ENCODE data around the gene OR2AT4. TPM values are rescaled to one million over a fixed set of nuclear protein-coding genes. Genes with fewer than 3 reads are reported as not detected.
"Not testable (repeated sequence)": the region's sequence is repeated elsewhere in the genome, so short reads cannot be mapped to it uniquely, and the experiment has no call there.

OR2AT4 gene
- total RNA-seq, 1 donor from 2014 or later = not detected

DNA sequence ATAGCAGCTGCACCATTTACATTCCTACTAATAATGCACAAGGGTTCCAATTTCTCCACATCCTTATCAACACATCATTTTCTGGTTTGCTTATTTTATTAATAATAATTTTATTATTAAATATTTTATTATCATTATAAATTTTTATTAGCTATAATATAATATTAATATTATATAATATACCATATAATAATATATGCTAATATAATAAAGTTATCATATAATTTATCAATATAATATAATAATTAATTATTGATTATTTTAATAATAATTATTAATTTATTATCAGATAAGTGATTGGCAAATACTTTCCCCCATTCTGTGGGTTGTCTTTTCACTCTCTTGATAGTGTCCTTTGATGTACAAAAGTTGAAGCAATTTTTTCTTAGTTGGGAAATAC, 27.7 kb downstream of the OR2AT4 start:
- DNase-seq (ENCODE audit: low spot score) = no peak

DNA sequence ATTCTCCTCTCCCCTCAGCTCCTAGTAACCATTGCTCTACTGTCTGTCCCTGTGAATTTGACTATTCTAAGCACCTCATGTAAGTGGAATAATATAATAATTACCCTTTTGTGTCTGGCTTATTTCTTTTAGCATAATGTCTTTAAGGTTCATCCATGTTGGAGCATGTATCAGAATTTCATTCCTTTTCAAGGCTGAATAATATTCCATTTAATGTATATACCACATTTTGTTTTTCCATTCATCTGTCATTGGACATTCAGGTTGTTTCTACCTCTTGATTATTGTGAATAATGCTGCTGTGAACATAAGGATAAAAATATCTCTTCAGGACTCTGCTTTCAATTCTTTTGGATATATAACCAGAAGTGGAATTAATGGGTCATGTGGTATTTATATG, 28.1 kb downstream of the OR2AT4 start:
- no peak for DNase-seq (ENCODE audit: low spot score)

DNA sequence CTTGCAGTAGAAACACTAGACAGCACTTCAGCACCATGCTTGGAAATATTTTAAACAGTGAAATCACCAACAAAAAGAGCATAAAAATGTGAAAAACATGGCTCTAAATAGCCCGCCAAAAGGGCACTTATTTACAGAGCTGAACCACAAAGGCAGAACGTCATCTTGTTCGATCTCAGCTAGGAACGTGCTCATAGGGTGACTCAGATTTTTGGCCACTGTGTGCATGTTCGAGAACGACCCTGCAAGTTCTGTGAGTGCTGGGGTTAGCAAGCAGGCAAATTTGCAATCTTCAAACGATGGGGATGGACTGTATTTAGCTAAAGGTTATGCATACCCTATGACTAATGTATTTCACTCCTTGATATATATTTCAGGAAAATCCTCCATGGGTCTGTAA, 30.6 kb downstream of the OR2AT4 start:
- no peak for DNase-seq (ENCODE audit: low spot score)

DNA sequence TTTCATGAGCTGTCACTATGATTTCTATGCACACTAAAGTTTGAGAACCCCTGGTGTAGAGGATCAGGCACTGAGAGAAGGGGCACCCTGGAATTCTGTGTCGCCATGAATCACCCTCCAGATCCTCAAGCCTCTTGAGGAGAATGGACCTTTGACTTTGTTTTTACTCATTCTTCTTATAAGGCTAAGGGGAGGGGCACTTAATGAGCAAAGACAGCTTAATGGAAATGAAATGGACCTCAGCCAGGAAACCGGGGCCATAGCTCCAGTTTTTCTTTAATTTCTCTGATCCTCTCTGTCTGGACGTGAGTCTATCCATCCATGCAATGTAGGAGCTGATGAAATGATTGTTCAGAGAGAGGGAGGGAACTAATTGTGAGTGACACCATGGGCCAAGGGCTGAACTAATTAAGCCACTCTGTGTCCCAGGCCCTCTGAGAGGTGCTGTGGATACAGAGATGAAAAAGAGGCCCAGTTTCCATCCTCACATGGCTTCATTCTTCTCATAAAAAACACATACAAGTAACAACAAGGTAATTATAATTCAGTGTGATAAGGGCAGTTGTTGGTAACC, 32.8 kb downstream of the OR2AT4 start:
- DNase-seq (ENCODE audit: low spot score) = no peak

DNA sequence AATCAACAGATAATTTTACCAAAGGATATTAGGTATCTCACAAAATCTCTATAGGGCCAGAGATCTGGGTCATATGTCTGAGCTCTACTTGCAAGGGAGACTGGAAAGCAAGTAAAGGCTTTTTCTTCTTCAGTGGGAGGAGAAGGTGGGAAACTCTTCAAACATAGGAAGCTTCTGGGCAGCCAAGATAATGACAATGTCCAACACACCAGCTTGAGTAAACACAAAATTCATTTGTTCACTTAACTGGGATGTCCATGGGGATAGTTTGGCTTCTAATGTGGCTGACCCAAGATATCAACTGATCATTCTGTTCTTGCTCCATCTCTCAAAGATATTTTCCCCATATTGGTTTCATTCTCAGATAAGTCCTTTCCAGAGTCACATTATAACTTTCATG, 37.4 kb downstream of the OR2AT4 start:
- no peak for DNase-seq (ENCODE audit: low spot score)

DNA sequence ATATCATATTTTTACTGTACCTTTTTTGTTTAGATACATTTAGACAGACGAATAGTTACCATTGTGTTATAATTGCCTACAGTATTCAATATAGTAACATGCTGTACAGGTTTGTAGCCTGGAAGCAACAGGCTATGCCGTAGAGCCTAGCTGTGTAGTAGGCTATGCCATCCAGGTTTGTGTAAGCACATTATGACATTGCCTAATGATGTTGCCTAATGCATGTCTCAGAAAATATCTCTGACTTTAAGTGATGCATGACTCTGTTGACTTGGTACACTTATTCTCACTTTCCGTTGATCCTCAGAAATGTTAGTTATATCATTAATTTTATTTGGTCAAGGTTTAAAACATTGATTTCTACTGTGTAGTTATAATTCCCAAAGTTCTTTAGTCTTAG, 39.9 kb downstream of the OR2AT4 start:
- DNase-seq (ENCODE audit: low spot score) = no peak

DNA sequence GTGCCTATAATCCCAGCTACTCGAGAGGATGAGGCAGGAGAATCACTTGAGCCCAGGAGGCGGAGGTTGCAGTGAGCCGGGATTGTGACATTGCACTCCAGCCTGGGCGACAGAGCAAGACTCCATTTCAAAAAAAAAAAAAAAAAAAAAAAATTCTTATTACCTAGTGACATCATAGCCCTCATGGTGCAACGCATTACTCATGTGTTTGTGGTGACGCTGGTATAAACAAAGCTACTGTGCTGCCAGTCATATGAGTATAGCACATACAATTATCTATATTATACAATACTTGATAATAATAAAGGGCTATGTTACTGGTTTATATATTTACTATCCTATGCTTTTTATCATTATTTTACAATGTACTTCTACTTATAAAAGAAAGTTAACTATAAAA, 41.2 kb downstream of the OR2AT4 start:
- DNase-seq (ENCODE audit: low spot score) = no peak

DNA sequence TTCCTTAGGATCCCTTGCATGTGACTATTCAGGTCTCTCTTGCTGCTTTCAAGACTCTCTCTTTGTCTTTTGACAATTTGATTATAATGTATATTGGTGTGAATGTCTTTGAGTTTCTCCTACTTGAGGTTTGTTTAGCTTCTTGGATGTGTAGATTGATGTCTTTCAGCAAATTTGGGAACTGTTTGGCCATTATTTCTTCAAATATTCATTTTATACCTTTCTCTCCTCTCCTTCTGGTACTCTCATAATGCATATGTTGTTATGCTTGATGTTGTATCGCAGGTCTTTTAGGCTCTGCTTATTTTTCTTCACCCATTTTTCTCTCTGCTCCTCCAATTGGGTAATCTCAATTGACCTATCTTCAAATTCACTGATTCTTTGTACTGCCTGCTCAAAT, 44.2 kb downstream of the OR2AT4 start:
- no peak for DNase-seq (ENCODE audit: low spot score)

DNA sequence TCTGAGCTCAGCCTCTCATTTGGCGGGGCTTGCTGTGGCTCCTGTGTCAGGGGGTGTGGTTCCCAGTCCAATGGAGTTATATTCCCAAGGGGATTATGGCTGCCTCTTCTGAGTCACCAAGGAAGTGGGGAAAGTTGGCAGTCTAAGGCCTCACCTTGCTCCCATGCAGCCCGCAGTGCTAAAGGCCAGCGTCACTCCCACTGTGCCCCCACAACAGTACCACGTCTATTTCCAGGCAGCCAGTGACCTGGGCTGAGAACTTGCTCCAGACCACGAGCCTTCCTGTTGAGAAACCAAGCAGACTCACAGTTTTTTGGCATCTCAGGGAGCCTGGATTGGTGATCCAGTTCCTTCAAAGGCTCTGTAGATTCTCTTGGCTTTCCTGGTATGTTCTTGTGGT, 45.6 kb downstream of the OR2AT4 start:
- no peak for DNase-seq (ENCODE audit: low spot score)

DNA sequence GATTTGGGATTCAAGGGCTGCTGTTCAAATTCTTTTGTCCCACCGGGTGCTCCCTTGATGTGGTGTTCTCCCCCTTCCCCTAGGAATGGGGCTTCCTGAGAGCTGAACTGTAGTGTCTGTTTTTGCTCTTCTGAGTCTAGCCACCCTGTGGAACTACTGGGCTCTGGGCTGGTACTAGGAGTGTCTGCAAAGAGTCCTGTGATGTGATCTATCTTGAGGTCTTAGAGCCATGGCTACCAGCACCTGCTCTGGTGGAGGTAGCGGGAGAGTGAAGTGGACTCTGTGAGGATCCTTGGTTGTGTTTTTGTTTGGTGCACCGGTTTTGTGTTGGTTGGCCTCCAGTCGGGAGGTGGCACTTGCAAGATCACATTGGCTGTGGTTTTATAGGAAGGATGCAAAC, 46.2 kb downstream of the OR2AT4 start:
- DNase-seq (ENCODE audit: low spot score) = no peak

DNA sequence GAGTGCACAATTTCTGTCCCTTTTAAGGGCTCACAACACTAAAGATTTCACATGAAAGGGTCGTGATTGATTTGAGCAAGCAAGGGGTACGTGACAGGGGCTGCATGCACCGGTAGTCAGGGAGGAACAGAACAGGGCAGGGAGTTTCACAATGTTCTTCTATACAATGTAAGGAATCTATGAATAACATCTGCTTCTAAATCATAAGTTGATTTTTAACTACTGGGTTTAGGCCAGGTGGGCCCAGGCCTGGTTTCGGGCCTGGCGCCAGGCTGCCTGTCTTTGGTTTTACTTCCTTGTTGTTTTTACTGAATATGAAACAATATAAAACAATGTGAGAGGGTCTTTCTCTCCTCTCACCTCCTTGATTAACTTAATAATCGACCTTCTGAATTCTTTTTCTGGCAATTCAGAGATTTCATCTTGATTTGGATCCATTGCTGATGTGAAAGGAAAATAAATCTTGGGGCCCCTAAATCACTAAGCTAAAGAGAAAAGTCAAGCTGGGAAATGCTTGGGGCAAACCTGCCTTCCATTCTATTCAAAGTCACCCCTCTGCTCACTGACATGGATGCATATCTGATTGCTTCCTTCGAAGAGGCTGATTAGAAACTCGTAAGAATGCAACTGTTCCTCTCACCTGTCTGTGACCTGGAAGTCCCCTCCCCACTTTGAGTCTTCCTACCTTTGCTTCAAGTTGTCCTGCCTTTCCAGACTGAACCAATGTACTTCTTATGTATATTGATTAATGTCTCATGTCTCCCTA, 47.0 kb downstream of the OR2AT4 start:
- DNase-seq (ENCODE audit: low spot score) = not testable (repeated sequence)

DNA sequence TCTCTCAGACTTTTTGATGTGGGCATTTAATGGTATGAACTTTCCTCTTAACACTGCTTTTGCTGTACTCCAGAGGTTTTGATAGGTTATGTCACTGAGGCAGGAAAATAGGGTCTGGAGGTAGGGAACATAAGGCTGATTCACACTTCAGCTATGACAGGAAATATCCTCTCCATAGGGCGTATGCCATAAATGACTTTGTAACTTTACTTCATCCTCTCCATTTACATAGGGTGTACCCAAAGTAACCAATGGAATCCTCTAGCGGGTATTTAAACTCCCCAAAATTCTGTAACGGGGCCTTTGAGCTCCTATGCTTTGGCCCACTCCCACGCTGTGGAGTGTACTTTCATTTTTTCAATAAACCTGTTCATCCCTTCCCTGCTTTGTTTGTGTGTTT, 49.5 kb downstream of the OR2AT4 start:
- DNase-seq (ENCODE audit: low spot score) = no peak

DNA sequence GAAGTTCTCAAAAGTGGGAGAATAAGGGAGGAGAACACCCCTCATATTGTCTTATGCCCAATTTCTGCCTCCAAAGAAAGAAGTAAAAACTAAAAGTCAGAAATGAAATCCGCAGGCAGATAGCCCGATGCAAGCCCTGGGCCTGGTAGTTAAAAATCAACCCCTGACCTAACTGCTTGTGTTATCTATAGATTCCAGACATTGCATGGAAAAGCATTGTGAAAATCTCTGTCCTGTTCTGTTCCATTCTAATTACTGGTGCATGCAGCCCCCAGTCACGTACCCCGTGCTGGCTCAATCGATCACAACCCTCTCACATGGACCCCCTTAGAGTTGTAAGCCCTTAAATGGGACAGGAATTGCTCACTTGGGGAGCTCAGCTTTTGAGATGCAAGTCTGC, 50.0 kb downstream of the OR2AT4 start:
- not testable (repeated sequence) for DNase-seq (ENCODE audit: low spot score)

DNA sequence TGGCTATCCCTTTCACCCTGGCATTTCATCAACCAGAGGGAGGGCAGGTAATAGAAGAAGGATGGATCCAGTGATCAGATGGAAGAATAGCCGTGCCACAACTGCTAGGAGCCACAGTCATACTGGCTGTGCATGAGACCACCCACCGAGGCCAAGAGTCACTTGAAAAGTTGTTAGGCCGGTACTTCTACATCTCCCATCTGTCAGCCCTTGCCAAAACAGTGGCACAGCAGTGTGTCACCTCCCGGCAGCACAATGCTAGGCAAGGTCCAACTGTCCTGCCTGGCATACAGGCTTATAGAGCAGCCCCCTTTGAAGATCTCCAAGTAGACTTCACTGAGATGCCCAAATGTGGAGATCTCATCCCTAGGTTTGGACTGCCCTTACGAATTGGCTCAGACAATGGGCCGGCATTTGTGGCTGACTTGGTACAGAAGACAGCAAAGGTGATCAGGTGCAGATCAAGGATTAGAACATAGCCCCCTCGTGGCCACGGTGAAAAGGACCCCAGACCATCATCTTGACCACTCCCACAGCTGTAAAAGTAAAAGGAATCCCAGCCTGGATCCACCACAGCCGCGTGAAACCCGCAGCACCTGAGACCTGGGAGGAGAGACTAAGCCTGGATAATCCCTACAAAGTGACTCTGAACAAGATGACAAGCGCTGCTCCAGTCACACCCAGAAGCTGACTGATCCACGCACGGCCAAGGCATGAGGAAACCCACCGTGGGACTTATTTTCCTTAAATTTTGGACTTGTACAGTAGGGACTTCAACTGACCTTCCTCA, 52.1 kb downstream of the OR2AT4 start:
- not testable (repeated sequence) for DNase-seq (ENCODE audit: low spot score)

DNA sequence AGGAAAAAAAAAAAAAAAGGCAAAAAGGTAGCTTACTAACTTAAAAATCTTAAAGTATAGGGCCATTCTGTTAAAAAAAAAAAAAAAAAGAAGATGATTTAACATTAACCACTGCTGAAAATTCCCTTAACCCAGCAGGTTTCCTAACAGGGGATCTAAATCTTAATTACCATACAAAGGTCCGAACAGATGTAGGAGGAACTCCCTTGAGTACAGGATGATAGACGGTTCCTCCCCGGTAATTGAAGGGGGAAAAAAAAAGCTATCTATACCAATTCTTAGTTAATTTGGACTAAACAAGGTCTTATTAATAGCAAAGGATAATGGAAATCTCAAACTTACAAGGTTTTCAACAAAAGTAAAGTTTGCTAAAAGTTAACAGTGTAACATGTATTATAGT, 54.9 kb downstream of the OR2AT4 start:
- DNase-seq (ENCODE audit: low spot score) = not testable (repeated sequence)

DNA sequence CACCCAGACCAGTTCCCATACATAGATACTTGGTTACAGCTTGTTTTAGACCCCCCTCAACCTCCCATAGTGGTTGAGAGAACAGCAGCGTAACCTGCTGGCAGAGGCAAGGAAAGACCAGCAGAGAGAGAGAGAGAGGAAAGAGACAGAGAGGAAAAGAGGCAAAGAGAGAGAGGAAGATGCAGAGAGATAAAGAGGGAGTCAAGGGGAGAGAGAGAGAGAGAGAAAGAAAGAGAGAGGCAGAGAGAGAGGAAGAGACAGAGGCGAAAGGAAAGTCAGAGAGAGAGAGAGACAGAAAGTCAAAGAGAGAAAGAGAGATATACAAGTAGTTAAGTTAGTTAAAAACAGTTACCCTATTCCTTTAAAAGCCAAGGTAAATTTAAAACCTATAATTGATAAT, 55.4 kb downstream of the OR2AT4 start:
- no peak for DNase-seq (ENCODE audit: low spot score)

DNA sequence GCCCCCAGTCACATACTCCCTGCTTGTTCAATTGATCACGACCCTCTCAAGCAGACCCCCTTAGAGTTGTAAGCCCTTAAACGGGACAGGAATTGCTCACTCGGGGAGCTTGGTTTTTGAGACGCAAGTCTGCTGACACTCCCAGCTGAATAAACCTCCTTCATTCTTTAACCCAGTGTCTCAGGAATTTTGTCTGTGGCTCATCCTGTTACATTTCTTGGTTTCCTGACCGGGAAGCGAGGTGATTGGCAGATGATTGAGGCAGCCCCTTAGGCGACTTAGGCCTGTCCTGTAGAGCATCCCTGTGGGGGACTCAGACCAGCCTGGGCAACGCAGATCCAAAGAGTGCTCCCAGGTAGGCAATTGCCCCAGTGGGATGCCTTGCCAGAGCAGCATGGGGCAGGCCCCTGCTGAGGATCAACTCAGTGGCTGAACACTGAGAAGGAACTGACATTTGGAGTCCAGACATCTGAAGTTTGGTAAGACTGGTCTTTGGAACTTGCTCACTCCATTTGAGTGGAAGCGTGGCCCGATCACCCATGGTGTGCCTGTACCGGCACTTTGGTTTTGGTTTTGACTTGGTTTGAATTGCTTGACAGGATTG, 56.4 kb downstream of the OR2AT4 start:
- peak; percentile 67 for DNase-seq (ENCODE audit: low spot score)

DNA sequence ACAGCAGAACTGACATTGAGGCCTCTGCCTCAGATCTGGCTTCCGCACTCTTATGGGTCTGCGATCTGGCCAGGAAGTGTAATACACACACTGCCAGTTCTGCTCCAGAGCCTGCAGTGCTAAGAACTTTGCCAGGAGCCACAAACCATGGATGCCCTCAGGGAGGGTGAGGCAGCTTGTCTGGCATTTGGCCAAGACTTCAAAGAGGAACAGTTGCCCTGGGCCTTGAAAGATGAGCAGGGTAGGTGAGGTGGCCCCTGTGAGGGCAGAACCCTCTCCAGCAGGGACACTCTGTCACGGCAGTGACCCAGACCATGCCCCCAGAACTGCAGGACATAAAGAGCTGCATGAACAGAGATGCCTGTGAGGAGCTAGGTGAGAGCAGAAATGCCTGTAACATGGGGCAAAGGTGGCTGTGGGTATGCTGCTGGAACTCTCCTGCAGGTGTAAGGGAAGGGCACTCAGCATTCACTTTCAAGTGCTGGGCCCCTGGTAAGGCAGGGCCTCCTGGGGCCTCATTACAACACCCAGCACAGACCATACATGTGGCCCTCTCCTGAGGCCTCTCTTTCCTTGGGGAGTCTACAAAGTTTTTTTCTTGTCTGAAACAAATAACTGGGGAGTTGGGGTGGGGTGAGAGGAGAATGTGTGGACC, 60.6 kb downstream of the OR2AT4 start:
- DNase-seq (ENCODE audit: low spot score) = peak; percentile 69

DNA sequence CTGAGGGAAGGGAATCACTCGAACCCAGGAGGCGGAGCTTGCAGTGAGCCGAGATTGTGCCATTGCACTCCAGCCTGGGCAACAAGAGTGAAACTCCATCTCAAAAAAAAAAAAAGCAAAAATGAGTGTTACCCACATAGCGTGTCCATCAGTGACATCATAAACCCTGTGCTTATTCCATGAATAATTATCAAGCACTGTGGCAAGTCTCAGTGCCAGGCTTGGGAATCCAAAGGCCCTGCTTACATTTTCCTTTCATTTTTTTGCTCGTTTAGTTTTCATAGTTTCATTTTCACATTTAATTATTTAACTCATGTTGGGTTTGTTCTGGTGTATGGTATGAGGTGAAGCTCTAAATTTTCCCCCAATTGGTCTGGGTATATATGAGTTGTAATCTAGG, 61.4 kb downstream of the OR2AT4 start:
- DNase-seq (ENCODE audit: low spot score) = no peak

DNA sequence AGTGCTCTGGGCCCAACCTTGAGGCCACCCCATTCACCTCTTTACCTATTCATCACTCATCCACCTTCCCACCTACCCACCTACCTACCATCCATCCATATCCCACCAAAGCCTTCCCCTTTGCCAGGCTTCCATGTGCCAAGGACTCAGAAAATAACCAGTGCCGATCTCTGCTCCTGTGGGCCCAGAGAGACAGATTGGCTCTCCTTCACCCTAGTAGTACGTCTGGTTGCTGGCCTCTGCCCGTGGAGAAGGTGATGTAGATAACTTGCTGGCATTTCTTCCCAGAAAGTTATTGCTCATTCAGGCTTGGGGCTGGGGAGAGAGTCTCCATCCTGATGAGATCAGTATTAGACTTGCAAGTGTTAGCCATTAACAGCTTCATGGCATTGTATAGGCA, 62.8 kb downstream of the OR2AT4 start:
- DNase-seq (ENCODE audit: low spot score) = no peak

DNA sequence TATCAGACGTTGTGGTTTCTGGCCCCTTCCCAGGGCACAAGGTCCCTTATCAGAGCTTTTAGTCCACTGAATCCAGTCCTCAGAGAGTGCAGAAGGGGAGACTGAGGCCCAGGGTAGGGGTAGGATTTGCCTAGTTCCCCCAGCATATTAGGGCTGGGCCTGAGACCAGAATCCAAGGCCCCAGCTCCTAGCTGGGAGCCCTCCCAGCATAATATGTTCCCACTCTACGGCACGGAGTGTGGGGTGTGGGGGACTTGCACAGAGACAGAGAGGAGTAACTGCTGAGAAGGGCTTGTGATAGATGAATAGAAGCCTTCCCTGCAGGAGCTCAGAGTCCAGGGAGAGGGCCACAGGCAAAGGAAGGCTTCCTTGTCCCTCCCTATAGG, 64.1 kb downstream of the OR2AT4 start:
- DNase-seq (ENCODE audit: low spot score) = no peak

All from mesenteric fat pad (tissue), 1 donor.